HS-5 (cell line): ENCODE results near the gene STXBP6.
"Not testable (repeated sequence)": the region's sequence is repeated elsewhere in the genome, so short reads cannot be mapped to it uniquely, and the experiment has no call there.

Experiments used
- DNase-seq: peaks from one replicate; pipeline ENCODE4 v3.0.0-alpha.2; 2012; ENCODE audit warnings: low read depth

The STXBP6 gene

DNA sequence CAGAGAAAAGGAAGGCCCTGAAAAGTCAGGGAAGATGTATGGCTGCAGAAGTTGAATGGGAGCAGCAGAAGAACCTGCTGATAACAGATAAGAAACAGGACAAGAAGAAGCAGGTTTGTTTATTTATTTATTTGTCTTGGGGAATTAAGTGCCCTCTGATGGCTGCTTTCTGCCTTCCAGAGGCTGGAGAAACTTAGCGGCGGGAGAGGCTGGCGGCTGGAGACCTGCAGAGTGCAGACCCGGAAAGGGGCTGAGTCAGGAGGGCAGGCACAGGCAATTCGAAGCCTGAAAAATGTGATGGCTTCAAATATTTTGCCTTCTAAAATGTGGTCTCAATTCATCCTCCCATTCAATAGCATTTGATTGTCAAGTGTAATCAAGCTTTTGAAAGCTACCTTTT, 247.7 kb downstream of the STXBP6 start:
- no peak for DNase-seq

DNA sequence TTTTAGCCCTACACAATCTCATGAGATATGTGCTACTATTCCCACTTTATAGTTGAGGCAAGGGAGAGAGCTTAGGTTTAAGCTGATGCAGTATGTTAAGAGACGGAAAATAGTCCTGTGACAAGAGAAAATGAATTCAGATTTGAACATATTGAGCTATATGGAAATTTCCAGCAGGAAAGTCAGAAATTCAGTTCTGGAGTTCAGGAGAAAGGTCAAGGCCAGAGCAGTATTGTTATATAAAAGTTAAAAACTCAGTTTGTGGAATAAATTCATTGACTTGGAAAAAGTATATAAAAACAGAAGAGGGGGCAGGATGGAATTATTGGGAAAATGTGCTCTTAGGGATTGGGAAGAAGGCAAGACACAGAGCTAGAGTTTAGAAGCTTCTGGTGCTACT, 248.9 kb downstream of the STXBP6 start:
- no peak for DNase-seq

DNA sequence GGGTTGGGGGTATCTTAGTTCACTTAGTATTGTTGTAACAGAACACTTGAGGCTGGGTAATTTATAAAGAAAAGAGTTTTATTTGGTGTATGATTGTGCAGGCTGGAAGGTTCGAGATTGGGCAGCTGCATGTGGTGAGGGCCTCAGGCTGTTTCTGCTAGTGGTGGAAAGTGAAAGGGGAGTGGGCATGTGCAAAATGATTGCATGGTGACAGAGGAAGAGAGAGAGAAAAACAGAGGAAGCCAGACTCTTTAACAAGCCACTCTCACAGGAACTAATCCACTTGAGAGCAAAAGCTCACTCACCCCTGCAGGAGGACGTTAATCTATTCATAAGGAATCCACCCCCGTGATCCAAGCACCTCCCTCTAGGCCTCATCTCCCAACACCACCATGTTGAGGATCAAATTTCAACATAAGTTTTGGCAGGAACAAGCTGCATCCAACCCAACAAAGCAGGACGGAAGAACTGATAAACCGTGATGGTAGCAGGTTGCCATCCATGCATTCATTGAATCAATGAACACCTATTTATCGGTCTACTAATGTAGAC, 251.0 kb downstream of the STXBP6 start:
- no peak for DNase-seq

DNA sequence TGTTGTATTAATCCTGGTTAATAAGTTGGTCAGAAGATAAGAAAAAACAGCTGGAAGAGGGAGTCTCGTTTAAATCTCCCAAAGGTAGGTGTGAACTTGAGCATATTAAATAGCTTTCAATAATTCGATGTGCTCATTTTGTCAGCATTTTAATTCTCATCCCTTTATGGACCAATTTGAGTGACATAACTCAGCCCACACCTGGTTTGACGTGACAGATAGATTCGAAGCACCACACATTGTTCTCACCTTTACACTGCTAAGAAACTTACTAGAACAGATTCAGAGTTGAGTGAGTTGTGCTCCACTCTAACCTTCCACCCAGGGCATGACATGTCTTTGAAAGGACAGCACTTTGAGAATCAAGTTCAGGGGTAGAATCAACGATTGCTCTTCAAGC, 254.5 kb downstream of the STXBP6 start:
- no peak for DNase-seq

DNA sequence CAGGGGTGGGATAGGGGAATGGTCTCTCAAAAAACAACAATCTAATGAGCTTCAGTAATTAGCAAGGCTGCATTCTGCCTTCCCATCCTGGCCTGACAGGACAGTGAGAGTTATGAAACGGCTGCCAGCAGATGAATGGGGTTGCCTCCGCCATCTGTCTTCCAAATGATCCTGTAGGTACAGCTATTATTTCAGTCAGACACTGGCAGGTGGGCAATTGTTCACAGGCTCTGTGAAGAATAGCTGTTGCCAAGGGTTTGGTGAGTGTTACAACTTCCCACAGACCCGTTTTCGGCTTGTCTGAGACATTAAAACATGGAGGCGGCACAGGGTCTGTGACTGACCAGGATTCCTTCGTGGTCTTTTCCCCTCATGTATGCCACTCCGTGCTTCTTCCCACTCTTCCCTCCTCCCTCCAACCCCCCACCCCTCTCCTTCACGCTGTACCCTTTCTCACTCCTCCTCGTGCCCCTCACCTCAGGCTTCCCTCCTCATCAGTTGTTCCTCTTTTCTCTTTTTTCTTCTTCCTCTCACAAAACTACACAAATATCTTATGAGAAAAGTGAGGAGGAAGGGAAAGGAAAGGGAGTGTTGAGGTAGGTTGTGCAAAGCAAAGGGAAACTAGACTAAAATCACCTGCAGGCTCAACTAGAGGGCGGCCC, 255.2 kb downstream of the STXBP6 start:
- no peak for DNase-seq

DNA sequence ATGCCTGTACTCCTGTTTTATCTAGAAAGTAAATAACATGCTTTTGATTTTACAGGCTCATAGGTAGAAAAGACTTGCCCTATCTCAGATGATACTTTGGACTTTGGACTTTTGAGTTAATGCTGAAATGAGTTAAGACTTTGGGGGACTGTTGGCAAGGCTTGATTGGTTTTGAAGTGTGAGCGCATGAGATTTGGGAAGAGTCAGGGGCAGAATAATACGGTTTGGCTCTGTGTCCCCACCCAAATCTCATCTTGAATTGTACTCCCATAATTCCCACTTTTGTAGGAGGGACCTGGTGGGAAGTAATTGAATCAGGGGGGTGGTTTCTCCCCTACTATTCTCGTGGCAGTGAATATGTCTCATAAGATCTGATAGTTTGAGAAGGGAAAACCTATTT, 259.8 kb downstream of the STXBP6 start:
- DNase-seq, result no peak

DNA sequence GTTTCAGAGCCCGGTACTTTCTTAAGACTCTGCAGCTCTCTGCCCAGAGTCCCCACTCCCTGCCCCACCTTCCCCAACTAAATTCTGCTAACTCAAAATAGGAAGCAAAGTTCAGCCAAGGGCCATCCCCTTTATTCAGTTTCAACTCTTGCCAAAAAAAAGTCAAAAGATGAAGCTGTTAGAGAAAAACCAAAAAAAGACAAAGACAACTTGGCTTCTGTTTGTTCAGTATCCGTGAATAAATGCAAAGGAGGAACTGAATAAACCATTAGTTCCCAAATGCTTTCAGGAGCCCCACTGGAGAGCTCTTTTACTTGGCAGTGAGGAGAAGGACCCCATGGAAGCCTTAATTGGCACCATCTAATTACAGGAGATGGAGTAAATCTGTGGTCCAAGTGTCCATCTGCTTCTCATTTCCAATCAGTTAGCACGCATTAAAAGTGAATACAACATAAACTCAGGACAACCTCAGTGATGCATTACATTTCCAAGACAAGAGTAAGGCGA, 260.5 kb downstream of the STXBP6 start:
- DNase-seq, result no peak

DNA sequence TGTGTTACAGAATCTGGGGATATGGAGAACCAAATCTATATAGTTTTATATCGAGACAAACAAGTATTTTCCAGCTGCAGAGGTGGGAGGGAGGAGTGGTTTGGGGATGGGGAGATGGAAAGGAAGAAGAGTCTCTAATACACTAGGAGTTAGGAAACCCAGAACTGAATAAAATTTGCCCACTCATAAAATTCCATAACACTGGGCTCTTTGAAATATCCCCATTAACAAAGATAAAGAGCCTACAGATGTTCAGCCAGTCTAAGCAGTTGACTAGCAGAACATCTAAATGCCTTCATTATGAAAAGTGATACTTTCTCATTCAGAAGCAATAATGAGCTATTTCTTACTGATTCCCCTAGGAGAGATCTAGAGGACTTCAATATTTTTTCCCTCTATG, 264.2 kb downstream of the STXBP6 start:
- no peak for DNase-seq

DNA sequence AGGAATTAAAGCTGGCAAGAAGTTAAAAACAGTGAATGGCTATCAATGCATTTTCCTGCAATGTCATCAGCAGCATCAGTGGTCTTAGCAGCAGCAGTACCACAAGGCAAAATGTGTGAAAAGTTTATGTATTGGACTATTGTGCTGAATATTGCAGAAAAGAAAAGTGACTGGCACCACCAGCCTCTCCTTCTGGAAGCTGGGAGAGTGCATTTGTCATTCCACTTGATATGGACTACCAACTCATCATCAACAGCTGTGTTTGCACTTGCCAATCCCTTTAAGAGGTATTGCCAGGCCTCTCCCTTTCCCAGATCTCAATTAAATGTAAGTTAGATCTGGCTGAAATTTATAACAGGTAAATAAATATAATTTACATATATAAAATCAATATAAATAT, 265.0 kb downstream of the STXBP6 start:
- no peak for DNase-seq

DNA sequence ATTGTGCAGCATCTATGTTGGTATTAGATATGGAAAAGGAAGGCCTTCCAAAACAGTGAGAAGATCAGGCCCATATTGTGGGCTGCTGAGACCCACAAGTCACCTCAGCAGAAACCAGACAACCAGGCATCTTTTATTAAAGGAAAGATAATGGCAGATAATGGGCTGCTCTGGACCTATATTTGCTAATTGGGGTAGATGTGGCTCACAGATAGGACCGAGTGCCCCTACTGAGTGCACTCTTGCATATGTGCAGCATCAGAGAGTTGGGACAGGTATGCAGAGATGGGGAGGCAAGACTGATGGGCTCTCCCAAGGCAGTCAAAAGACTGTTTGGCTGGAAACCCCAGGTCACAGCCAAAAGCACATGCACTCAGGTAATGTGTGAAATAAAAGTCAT, 266.2 kb downstream of the STXBP6 start:
- no peak for DNase-seq

DNA sequence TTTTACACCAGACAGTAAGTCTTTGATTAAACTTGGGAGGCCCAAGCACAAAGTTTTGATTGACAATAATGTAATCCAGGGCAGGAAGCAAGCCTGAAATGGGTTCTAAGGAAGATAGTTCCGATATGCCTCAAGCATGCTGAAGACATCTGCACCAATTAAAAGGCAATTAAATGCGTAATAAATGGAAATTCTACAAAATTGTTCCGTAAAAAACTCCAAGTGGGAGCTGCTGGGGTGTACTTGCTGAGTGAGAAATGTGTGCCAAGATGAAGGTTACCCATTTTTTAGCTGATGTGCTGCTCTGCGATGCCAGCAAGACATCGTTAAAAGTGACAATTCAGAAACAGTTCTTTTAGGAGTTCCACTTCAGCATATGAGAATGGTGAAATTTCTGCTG, 269.7 kb downstream of the STXBP6 start:
- no peak for DNase-seq

DNA sequence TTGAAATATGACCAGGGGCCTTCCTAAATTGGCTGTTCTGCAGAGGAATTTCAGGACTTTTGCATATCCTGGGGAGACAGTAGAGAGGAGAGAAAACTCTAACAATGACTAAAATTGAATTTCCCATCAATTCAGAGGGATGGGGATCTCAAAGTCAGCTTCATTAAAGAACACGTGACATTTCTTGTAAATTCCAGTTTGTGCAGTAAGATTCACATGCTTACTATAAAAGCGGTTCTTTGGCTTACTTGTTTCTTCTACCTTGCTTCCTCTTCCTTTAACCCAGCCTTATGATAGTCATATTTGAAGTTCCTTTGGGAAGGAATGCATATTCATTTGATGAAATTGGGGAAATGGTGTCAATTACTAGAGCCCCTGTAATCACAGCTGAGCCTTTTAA, 272.3 kb downstream of the STXBP6 start:
- DNase-seq, result no peak

DNA sequence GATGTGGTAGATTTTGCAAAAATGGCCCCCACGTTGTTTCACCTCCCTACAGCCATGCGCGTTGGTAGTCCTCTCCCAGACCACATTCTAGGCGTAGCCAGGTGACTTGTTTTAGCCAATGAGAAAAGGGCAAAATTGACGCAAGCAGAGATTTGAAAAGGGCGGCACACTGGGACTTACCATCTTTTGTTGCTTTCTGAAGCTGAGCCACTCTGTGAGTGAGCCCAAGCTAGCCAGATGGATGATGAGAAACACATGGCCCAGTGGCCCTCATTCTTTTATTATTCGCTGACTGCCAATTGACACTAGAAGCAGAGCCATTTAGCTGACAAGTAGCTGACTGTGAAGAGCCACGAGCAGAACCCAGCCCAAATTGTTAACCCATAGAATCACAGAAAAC, 274.0 kb downstream of the STXBP6 start:
- DNase-seq, result no peak

DNA sequence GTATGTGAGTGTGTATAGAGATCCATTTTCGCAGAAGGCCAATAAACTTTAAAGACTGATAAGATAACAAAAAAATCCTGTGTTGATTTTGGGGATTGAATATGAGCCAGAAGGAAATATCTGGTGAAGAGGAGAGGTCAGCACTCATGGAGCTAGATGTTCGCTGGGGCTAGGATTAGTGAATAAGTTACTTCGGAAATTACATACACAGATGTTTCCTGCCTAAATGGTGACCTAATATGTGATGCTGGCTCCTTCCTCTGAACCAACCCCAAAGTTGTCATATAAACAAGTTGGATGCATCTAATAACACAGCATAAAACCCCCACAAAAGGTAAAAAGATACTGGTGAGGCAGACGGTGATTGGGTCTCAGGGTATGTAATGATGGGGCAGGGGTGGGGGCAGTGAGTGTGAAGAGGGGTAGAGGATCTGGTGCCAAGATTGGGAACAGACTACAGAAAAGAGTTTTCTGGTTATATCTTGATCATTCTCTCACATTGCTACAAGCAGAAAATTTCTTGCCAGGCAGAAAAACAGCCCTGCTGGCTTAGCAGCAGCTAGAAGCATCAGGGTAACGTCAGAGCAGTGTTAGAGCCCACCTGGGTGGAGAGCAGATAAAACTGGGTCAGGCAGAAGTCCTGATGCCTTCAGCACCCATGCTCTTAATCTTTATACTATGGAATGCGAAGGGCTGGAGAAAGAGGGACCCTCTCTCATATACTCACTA, 275.6 kb downstream of the STXBP6 start:
- DNase-seq, result no peak

DNA sequence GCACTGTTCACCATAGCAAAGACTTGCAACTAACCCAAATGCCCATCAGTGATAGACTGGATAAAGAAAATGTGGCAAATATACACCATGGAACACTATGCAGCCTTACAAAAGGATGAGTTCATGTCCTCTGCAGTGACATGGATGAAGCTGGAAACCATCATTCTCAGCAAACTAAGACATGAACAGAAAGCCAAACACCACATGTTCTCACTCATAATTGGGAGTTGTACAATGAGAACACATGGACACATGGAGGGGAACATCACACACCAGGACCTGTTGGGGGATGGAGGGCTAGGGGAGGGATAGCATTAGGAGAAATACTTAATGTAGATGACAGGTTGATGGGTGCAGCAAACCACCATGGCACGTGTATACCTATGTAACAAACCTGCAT, 276.4 kb downstream of the STXBP6 start:
- DNase-seq, result not testable (repeated sequence)

DNA sequence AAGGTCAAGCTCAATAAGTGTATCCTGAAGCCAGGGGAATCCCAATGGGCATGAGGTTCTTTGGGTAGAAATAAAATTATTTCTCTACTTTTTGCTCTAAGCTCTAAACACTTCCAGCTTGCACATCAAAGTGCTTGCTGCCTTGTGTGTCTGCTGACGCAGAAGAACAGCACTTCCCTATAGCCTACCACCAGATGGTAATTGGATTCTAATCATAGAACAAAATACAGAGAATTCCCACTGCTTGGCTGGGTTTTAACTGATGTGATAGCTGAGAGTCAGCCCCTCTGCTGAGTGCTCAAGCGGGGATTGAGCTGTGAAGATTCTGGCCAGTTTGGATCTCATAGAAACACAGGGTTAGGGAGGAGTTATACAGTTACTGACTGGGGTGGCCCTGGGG, 283.5 kb downstream of the STXBP6 start:
- DNase-seq, result no peak

DNA sequence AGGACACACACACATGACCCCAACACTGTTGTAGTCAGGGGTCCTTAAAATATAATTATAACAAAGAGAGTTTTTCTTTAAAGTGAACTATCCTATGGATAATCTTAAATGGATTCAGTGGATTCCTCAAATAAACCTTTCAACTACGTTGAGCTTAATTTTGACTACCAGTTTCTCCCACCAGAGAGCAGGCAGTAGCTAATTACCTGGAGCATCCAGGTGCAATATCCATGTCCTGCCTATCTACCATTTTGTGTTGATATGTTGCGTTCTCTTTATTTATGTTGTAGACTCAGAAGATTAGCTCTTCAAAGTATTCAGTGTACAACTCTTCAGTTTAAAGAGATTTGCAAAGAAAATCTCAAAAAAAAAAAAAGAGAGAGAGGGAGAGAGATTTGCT, 288.8 kb downstream of the STXBP6 start:
- no peak for DNase-seq
